ENCODE results near the gene DEFB131A.
"Not testable (repeated sequence)": the region's sequence is repeated elsewhere in the genome, so short reads cannot be mapped to it uniquely, and the experiment has no call there.

Gene DEFB131A

DNA sequence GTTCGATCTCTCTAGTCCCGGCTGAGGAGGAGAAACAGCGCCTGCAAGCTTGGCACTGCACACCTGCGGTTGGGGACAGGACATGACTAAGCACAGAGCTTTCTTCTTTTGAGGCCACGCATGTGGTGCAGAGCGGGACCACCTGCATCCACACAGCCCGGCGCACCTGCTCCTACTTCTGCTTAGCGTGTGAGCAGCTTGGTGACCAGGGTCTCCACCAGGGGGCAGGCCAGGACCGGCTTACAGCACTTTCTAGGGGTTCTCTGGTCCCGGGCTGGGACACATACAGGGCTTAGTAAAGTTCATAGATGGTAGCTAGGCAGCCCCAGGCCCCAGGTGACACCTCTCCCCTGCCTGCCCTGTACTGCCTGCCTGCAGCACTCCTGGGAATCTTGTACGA is 51.2 kb downstream of the DEFB131A start:
- peak; percentile 49 for DNase-seq

- DNase-seq, result not testable (repeated sequence)
Measured at GRCh38 chr4:9497575-9498467, 53.6 kb downstream of the DEFB131A start.

- not testable (repeated sequence) for DNase-seq
Measured at GRCh38 chr4:9498468-9499040, 54.3 kb downstream of the DEFB131A start.

DNA sequence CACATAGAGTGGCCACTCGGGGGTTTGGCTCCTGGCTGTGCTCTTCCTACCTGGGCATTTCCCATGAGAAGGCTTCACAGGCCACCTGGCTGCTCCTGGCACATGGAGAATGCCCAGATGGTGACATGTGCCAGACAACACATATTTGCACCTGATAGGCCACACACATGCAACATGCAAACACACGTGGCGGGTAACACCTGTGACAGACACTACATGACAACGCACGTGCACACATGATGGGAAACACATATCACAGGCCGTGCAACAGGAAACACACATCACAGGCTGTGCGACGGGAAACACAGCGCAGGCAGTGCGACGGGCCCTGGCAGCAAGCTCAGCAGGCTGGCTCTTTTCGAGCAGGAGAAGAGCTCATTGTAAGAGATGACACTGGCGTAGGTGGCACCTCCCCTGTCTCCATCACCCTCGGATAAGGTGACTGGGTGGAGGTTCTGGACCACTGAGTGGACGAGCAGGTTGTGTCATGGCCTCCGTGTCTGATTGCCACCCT is 55.8 kb downstream of the DEFB131A start:
- DNase-seq, result not testable (repeated sequence)
